Suppressor macrophage treated with lipopolysaccharide for 4 hours (primary cell): ENCODE data around the gene BFSP1.
A peak's percentile ranks its signal among the peaks of the same experiment; 100 is the strongest.

Experiments
- DNase-seq: peaks from one replicate; pipeline ENCODE4 v3.0.0-alpha.2; 2020

The BFSP1 gene

DNA sequence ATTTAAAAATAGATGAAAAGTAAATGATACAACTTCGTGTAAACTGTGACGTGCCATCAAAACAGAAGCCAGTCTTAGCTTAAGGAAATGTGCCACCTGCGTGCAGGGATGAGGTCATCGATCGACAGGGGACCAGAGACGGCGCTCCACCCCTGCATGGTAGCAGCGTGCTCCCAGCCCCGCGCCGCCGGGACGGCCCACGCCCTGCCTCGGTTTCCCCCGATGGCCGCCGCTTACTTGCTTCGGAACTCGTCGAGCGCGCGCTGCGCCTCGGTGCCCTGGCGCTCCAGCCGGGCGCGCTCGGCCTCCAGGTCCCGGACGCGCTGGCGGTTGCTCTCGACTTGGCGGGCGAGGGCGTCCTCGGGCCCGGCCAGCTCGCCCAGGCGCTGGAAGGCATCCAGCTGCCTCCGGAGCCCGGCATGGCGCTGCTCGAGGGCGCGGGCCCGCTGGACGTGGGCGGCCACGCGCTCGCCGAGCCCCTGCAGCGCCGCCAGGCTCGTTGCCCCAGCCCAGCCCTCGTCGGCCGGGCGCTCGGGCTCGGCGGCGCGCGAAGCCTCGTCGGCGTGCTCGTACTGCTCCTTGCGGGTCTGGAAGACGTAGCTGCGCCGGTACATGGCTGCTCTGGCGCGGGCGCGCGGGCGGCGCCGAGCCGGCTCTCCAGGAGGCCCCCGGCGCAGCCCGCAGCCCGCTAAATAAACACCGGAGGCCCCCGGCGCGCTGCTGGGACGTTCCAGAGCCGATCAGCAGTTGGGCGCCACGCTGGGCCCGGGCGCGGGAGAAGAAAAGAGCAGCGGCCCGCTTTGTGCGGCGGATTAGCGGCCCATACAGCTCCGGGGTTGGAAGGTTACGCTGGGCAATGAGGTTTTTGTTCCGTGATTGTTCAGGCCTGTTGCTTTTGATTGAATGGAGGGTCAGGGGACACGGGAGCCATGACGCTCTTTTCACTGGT is at the start of gene BFSP1:
Gene BFSP1, minus strand, starts transcription at position 664 of the 949 bp plus-strand sequence. Its CDS starts 50 bp downstream, at position 614.
- DNase-seq = peak; percentile 35

DNA sequence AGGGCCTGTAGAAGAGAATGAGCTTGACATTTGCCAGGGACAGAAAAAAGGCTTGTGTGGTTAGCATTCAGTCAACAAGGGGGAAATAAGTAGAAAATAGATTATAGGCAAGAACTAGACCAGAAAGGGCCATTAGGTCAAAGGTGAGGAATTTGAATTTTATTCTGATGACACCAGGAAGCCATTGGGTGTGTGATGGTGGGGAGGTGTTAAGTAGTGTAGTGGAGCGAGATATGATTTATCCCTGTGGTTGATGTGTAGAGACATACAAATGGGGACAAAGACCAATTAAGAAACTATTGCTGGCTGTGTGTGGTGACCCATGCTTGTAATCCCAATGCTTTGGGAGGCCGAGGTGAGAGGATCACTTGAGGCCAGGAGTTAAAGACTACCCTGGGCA is 49.7 kb upstream of the BFSP1 start:
- no peak for DNase-seq

DNA sequence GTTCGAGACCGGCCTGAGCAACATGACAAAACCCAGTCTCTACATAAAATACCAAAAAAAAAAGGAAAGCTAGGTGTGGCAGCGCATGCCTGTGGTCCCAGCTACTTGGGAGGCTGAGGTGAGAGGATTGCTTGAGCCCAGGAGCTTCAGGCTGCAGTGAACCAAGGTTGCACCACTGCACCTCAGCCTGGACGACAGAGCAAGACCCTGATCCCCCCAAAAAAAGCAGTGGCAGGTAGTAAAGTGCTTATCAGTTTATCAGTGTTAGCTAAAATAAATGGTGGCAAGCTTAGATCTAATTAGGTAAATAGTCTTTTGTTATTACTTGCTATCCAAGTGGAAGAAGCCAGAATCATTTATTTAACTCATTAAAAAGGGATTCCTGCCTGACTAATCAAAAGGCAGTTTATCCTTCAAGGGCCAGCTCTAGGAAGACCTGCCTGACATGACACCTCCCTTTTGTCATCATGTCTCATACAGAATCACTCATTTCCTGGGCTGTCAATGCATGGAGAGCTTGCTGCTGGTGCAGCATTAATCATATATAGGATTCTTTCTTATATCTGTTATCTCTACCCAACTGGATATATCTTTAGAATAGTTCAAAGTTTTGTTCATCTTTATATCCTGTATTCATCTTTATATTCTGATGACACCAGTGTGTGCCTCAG is 48.3 kb upstream of the BFSP1 start:
- no peak for DNase-seq

DNA sequence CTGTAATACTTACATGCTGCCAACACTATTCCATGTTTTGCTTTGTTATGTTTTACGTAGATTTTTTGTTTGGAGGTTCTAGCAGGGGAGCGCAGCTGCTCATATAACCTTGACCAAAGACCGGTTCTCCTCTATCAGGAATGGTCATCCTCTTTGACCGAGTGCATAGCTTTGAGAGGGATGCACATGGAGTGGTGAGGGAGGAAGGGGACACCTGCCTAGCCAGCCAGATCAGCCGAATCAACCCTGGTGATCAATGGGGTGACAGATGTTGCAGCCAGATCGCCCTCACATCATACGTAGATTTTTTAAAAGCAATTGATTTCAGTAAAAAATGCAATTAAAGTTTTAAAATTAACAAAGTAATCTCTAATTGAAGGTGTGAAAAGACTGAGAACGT is 45.0 kb upstream of the BFSP1 start:
- no peak for DNase-seq

DNA sequence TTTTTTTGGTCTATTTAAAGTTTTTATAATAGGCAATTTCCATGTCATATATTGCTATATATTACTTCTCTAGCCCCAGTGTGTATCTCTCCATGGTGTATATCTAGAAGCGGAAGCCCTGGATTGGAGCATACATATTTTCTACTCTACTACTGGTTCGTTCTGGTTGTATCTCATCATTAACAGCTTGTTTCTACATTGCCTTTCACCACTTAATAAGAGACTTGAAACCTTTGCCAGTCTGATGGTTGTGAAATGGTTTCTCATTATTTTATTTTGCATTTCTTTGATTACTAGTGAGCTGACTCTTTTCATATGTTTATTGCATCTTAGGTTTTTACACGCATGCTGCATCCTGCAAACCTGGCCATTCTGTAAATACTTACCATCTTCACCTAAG is 42.3 kb upstream of the BFSP1 start:
- DNase-seq = no peak

DNA sequence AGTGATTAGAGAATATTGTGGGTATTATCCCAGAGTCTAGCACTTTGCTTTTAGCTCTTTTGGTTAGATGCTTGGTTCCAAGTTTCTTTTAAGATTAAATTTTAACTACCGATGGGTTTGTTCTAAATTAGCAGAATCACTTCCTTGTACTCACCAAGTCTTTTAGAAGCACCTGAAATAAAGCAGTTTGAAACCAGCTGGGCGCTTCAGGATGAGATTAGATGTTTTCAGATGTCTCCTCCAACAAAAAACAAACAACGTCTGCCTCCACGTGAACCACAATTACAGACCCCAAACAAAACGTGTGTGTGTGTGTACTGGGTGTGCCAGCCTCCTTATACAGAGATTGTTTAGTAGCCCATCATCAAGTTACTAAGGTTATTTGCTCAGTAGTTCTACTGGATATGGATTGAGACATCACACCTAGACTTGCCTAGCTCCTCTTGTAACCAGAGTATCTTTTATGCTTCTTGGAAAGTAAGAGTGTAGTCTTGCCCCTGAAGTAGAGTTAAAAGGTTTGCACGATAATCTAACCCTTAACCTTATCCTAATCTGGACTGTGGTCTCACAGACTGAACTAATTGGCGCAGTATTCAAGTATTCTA is 41.0 kb upstream of the BFSP1 start:
- no peak for DNase-seq

GRCh38 chr20:17571153-17571527 is 40.0 kb upstream of the BFSP1 start:
- DNase-seq = peak; percentile 35

GRCh38 chr20:17570347-17571152 is 39.4 kb upstream of the BFSP1 start:
- DNase-seq = peak; percentile 38

DNA sequence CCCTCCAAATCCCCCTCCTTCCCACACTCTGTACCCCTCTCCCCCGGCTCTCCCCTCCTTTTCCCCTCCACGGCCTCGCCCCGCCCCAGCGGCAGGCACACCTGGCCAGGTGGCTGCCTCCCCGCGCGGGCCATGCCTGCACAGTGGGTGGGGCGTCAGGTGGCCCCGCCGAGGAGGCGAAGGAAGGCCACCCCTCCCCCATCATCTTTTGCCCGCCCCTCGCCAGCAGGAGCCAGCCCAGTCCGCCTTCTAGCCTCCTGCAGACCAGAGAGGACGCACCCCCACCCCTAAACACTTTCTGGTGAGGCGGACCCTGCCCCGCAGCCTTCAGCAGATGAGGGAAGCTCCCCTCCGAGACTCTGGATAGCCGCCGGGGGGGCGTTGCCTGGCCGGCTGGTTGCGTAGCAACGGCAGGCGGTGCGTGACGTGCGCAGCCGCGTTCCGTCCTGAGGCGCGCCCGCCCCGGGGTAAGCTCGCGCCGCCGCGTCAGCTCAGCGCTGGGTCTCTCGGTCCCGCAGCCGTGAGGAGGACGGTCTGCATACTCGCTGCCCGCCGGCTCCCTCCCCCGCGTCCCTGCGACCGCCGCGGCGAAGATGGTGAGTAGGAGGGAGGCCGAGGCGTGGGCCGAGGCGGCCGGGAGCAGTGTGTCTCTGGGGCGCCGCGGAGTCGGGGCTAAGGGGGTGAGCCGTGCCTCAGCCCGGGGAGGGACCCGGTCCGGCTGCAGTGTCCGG is 38.6 kb upstream of the BFSP1 start, which contains the start of gene DSTN:
Gene DSTN, plus strand, starts transcription at position 460 of the 731 bp plus-strand sequence. Its CDS starts 134 bp downstream, at position 594.
- DNase-seq = peak; percentile 93

GRCh38 chr20:17568972-17569521 is 37.9 kb upstream of the BFSP1 start:
- DNase-seq = peak; percentile 37

- DNase-seq = no peak
Measured at GRCh38 chr20:17568045-17568788, 37.0 kb upstream of the BFSP1 start.

GRCh38 chr20:17566345-17566744 is 35.2 kb upstream of the BFSP1 start:
- no peak for DNase-seq

DNA sequence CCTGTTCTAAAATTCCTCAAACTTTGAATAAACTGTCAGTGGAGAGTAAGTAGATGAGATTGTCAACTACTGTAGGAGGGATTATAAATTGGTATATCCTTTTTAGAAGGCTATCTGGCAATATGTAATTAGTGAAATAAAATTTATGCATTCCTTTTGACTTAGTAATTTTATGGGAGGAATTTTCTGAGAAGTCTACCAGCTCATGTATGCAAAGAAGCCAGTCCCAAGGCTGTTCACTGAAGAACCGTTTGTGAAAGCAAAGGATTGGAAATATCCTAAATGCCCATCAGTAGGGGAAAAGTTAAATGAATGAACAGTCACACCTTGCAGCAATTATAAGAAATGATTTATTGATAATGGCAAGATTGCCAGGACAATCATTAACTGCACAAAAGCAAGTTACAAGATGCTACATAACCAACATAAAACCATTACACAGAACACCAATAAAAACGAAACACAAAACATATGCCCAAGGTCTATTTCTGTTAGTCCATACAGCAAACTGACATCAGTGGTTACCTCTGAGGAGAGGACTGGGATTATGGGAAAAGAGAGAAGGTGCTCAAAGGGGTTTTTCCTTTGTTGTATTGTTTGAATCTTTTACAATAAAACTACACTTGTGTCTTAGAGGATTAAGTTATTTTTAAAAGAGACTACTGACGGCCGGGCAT is 34.1 kb upstream of the BFSP1 start:
- no peak for DNase-seq

GRCh38 chr20:17562804-17563305 is 31.7 kb upstream of the BFSP1 start:
- no peak for DNase-seq

GRCh38 chr20:17560344-17561074 is 29.3 kb upstream of the BFSP1 start:
- DNase-seq = no peak

DNA sequence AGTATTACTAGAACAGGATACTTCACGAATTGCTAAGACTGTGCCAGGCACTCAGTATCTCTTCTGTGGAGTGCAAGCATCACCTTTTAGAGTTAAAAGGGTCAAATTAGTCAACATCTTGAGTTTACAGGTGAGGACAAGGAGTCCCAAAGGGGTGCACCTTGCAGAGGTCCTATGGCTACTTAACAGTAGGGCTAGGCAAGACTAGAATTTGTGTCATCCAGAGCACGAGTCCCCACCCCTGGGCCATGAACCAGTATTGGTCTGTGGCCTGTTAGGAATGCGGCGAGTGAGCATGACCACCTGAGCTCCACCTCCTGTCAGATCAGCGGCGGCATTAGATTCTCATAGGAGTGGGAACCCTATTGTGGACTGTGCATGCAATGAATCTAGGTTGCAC is 28.2 kb upstream of the BFSP1 start:
- no peak for DNase-seq

DNA sequence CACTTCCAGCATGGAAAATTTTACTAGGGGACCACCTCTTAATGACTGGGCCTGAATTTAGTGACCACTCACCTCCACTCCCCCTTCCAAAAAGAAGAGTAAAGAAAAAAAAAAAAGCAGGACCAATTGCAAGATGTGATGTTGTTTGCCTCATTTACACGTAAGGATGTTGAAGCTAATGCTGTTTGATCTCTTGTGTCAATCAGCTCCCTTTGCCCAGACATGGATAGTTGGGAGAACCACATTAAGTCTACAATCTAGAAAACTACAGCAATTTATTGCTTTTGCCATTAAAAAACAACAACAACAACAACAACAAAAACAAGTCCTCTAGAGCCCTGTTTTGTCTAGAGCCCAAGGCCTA is 27.7 kb upstream of the BFSP1 start:
- DNase-seq = no peak

GRCh38 chr20:17558154-17558940 is 27.2 kb upstream of the BFSP1 start:
- peak; percentile 63 for DNase-seq

DNA sequence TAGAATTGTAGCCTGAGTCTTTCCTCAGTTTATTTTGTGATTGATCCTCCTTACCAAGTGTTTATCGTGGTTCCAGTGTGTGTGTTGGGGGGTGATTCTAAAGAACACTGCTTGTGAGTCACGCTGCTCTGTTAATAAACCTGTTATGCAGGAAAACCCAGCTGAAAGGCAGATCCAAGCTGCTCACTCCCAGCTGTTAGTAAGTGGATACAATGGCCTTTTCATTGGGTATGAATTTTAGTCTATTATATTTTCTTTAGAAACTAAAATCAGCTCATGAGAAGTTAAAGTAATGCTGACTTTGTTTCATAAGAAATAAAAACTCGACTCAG is 26.5 kb upstream of the BFSP1 start:
- no peak for DNase-seq
